ENCODE measurements around the gene LAMC3.

LAMC3 gene

DNA sequence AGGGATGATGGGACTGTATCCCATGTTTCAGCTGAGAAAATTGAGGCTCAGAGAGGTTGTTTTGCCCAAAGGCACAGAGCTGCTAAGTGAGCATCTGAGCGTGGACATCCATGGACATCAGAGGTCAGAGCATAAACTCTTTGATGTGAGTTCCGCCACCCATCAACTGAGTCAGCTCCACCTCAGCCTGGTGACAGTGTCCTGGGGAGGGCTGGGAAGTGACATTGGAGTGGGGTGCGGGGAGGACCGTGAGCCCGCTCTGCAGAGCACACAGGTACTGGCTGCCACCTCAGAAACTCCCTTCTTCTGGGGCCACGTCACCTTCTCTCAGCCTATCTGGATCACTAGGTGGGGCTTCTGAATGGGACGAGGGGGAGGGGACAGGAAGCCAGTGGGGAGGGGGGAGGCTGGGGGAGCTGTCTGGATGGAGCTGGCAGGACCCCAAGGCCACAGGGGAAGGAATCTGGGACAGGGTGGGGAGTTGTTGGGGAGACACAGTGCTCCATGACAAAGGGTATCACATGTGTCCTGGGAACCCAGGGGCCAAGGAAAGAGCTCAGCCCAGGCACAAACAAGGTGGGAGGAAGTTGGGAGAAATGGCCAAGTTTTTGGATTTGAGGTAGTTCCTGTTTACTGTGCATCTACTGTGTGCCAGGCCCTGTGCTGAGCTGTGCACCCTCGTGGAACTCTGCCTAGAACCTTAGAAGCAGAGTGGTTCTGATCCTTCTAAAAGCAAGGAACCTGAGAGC lies 2.5 kb downstream of the LAMC3 start:
- no peak for DNase-seq (ENCODE audit: low read depth in 2 of 2)

DNA sequence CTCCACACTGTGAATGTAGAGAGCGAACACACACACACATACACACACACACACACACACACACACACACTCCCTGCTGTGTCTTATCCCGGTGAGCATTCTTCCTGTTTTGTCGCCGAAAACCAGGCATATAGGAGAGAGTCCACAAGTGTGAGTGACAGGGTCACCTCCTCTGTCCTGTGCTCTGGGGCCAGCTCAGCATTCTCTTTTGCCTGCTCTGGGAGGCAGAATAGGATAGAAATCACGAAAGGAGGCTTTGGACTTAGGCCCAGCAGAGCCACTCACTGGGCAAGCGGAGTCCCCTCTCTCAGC lies 3.0 kb downstream of the LAMC3 start:
- no peak for DNase-seq (ENCODE audit: low read depth in 2 of 2)

DNA sequence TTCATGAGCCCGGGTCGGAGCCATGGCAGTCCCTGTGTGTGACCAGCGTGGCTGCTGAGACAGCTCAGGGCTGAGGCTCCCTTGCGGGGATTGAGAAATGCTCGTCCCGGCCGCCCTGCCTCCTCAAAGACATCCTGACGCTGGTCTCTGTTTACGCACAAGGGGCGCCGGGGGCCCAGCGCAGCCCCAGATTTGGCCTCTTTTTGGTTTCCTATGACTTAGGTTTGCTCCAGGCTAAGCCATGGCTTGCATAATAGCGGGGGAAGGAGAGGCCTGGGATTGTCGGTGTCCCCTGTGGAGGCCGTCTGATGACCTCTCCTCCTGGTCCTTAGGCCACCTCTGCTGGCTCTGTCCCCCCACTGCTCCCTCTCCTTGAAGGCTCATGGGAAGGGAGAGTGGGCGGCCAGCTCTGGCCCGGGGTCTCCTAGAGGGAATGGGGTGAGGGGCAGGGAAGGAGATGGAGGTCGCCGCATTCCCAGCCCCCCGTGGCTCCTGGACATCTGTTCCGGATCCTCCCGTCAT lies 3.5 kb downstream of the LAMC3 start:
- DNase-seq (ENCODE audit: low read depth in 2 of 2): no peak

DNA sequence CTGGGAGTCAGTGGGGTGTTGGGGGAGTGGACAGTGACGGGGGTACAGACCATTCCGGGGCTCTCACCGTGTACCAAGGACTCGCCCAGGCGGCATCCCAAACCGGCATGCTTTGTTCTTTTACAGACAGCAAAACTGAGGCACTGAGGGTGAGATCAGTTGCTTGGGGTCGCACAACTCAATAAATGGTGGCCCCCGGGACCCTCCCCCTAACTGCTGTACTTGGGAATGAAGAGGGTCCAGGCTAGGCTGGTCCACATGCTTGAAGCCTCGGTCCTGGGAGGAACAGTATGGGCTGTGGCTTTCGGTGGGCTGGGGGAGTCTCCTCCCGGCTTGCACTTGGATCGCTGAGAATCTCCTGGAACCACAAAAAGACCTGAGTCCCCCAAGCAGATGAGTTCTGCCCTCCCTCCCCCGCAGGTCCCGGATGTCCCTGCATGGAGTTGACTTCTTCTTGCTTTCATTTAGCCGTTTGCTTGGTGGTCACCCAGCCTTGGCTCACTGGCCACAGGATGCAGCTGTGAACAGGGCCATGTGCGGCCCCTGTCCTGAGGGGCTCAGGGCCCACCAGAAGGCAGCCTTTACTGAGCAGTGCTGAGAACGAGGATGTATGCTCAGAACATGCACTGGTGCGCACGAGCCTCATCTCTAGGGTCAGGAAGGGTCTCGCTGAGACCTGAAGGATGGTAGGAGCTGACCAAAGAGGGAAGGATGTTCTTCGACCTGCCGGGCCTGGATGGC lies 4.2 kb downstream of the LAMC3 start:
- DNase-seq (ENCODE audit: low read depth in 2 of 2): no peak

DNA sequence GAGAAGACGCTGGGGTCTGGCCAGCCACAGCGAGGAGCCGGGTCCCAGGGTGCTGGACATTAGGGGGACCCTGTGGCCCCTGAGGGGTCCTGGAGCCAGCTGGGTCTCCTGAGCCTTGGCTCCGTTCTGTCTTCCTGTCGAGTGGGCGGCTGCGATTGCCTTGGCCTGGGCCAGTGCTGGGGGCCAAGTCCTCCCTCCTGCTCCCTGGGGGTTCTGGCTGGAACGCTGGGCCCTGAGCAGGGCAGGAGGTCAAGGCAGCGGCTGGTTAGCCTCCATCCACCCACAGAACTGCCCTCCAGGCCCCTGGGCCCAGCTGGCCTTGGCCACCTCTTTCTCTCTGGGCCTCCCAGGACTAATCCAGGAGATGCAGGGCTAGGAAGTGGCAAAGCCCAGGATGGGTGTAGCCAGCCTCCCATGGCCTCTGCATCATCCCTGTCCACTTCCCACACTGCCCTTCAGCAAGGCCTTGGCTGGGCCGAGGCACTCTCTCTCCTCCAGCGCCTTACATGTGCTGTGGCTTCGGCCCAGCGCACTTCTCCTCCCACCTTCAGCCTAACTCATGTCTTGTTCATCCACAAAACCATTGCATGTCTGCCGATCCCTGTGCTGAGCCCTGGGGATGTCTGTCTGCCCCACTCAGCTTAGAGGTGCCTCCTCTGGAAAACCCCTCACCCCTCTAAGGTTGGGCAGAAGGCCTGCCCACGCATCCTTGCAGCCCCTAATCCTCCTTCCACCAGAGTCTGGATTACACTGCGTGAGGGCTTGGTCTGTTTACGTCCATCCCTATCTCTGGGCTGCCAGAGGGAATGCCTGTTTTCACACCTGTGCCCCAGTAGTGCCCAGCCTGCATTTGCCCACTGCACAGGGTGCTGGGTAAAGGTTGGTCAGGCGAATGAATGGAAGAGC lies 5.0 kb downstream of the LAMC3 start:
- no peak for DNase-seq (ENCODE audit: low read depth in 2 of 2)

DNA sequence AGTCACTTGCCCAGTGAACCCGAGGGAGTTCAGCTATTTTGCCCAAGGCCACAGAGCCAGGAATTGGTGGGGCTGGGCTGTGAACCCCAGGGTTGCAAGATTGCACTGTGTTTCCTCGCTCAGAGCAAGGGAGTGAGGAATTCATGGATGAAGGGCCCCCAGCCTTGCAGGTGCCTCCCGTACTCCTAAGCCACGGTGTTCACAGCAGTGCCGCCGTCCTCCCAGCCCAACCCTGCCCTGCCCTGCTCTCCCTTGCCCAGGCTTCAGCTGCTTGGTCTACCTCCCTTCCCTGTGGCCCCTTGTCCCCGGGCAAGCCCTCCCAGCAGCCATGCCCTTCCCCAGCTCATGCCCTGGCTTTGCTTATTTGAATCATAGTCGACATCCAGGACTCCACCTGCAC lies 6.1 kb downstream of the LAMC3 start:
- no peak for DNase-seq (ENCODE audit: low read depth in 2 of 2)

DNA sequence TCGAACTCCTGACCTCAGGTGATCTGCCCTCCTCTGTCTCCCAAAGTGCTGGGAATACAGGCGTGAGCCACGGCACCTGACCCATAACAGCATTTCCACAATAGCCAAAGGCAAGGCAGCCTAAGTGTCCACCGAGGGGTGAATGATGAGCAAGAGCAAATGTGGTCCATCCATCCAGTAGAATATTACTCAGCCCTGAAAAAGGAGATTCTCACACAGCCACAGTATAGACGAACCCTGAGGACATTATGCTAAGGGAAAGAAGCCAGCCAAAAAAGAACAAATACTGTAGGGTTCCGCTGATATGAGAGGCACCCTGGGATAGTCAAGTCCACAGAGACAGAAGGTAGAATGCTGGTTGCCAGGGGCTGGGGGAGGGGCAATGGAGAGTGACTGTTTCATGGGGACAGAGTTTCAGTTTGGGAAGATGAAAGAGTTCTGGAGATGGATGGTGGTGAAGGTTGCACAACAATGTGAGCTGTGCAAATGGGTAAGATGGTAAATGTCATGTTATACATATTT lies 7.0 kb downstream of the LAMC3 start:
- DNase-seq (ENCODE audit: low read depth in 2 of 2): no peak

DNA sequence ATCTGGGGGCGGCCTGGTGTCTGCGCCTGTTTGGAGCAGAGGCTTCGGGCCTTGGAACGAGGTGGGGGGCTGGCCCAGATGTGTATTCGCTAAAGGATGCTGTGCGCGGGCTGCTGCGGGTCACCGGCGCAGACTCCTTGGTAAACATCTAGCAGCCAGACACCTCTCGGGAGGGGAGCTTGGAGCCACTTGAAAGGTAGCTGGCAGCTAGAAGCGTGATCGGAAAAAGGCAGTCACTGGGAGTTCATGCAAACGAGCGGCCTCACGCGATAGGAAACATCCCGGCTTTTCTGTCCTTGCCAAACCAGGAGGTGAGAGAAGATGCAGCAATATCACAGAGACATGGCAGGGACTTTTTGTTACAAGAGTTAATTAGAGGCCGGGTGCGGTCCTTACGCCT lies 8.1 kb downstream of the LAMC3 start:
- no peak for DNase-seq (ENCODE audit: low read depth in 2 of 2)

DNA sequence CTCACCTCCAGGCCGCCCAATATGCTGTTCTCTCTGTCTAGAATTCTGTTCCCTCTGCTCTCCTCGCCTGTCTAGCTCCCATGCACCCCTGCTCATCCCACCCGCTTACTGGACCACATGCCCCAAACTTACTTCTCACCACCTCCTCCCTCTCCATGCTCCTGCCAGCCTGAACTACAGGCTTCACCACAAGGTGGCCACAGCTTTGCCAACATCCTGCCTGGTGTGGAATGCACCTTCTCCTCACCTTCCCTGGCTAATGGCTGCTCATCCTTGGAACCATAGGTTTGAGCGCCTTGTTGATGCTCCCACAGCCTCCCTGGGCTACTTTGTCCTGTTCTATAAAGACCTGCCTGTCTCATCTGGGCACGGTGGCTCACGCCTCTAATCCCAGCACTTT lies 9.6 kb downstream of the LAMC3 start:
- no peak for DNase-seq (ENCODE audit: low read depth in 2 of 2)

DNA sequence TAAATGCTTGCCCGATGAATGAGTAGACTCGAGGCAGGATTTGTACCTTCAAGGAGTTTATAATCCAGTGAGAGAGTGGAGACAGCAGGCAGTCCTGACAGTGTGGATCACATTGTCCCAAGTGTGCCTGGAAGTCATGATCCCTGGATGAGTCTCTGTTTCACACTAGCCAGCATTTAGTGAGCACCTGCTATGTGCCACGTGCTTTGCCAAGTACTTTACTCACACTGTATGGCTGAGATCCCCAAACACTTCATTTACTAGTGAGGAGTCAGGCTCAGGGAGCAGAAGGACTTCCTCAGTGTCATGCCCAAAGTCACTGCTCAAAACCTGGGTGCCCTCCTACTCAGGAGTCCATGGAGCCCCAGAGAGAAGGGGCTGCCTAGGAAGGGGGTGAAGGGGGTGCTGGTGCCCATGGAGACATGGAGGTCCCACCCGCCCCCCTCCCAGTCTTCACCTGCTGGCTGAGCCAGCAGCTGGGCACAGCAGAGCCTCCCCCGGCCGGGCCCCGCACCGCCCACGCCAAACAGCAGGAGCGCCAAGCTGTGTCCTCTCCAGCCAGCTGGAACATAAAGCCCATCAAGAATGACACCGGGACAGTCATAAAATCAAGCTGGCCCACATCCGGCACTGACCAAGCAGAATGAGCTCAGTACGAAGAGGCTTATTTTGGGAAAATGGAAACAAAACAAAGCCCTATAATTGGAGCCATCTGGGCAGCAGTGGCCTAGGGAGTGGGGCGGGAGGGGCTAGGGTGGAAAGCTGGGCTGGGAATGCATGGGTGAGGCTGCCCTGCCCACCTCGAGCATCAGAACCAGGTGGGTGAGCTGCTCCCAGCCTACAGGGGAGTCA lies 10.6 kb downstream of the LAMC3 start:
- DNase-seq (ENCODE audit: low read depth in 2 of 2): no peak

DNA sequence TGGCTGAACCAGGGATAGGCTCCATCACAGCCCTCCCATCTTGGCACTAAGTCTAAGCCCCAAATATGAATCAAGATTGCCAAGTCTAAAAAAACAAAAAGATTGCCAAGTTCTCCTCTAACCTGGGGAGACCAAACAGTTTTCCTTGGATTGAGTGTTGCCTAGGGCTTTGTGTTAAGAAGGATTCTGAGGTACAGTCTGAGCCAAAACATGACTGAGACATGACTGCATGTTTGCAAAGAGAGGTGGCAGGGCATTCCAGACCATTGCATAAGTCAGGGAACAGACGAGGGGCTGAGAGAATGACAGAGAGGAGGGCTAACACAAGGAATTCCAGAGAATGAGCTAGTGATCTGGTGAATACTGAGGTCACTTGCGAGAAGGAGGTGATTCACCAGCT lies 11.4 kb downstream of the LAMC3 start:
- DNase-seq (ENCODE audit: low read depth in 2 of 2): no peak

DNA sequence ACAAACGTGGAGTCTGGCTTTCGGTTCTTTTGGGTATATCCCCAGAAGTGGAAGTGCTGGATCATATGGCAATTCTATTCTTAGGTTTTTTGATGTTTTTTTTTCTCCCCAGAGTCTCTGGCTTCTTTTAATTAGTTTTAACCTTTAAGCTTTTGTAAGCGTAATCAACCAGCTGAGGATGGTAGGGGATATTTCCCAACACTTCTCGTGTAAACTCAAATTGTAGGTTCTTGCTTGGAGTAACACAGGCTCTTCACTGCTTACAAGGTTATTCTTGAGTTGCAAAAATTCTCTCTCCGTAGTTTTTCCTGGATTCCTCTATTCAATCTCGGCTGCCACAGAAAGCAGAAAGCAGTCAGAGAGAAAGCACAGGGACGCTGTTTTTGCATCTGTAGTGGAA lies 11.9 kb downstream of the LAMC3 start:
- DNase-seq (ENCODE audit: low read depth in 2 of 2): no peak

DNA sequence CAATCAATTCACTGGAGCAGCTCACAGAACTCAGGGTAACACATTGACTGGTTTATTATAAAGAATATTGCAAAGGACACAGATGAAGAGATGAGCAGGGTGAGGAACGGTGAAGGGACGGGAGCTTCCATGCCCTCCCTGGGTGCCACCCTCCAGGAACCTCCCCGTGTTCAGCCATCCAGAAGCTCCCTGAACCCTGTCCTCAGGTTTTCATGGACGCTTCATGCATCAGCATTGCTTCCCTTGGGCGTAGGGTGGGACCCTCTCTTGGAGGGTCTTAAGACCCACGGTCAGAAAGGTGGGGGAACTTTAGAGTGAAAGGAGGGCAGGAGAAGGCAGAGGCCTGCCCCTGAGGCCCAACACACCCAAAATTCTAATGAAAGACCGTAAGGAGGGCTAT lies 12.8 kb downstream of the LAMC3 start:
- no peak for DNase-seq (ENCODE audit: low read depth in 2 of 2)

DNA sequence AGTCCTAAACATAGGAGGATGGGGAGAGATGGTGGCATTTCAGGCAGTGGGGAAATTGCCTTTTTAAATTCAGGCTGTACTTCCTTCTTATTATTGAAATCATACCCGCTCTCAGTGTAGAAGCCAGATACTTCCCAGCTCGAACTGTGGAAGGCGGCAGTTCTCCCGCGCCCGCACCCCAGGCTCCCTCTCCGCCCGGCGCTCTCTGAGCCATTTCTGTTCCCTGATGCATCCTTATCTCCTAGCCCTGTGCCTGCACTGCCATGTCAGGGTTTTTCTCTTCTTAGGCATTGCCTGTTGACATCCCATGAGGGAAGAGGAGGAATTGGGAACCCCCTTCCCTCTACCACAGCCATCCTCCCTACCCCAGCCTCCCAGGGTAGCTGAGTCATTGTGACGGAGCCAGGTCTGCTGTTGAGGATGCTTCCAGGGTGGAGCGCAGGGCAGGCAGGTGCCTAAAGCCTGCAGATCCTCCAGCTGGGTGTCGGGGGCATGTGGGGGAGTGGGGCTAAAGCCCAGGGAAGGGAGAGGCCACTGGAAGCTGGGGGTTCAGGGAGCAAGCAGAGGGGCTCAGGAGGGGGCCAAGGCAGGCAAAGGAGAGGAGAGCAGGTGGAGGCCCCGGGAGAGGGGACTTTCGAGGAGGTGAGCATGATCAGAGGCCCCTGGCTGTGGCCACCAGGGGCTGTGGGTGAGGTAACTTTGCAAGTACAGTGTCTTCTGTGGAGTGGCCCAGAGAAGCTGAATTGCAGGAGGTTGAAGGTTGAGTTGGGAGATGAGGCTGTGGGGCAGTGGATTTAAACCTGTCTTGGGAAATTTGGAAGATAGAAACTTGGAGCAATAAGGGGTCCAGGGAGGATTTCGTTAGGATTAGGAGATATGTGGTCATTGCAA lies 16.2 kb downstream of the LAMC3 start:
- no peak for DNase-seq (ENCODE audit: low read depth in 2 of 2)

DNA sequence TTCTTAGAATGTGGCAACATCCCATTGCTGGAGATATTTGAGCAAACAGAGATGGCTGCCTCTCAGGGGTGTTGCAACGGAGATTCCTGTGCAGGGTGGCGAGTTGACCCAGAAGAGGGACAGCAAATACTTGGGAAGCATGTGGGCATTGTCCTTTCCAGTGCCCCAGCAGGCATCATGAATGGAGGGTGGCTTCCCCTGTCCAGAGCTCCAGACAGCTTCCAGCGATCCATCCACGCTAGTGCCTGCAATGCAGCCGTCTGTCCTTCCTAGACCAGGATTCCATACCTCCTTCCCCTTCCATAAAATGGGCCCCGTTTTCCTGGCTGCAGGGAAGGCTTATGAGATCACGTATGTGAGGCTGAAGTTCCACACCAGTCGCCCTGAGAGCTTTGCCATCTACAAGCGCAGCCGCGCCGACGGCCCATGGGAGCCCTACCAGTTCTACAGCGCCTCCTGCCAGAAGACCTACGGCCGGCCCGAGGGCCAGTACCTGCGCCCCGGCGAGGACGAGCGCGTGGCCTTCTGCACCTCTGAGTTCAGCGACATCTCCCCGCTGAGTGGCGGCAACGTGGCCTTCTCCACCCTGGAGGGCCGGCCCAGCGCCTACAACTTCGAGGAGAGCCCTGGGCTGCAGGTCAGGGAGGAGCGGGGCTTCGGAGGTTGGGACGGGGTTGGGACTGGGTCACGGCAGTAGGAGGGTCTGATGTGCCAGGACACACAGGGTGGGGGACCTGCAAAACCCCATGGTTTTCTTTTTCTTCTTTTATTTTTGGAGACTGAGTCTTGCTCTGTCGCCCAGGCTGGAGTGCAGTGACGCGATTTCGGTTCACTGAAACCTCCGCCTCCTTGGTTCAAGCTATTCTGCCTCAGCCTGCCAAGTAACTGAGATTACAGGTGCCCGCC lies 17.2 kb downstream of the LAMC3 start:
- no peak for DNase-seq (ENCODE audit: low read depth in 2 of 2)

DNA sequence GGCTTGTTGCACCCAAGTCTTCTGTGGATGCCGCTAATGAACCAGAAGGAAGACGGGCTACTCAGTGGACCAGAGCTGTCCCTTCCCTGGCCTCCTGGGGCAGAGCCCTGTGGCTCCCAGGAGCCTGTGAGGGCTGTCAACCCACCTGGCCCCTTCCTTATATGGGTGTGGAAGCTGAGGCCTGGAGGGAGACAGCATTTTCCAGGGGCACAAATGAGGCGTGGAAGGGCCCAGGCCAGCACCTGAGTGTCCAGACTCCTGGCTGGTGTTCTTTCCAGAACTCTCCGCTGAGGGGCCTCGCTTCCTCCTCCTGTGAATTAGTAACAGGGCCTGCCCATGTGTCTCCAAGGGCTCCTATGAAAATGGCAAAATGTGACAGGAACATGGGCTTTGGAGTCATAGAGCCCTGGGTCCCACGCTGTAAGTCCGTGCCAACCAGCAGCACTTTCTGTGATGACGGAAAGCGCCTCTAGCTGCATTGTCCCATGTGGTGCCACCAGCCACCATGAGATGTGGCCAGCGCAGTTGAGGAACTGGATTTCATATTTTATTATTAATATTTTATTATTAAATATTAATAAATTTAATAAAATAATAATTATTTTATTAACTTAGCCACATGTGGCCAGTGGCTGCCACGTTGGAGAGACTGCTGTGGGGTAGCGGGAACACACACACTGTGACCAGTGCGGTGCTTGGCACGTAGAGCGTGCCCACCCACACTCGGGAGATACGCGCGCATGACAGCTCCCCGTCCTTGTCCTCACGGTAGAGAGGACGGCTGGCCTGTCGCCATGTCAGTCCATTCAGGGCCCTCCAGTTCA lies 18.3 kb downstream of the LAMC3 start:
- DNase-seq (ENCODE audit: low read depth in 2 of 2): no peak

DNA sequence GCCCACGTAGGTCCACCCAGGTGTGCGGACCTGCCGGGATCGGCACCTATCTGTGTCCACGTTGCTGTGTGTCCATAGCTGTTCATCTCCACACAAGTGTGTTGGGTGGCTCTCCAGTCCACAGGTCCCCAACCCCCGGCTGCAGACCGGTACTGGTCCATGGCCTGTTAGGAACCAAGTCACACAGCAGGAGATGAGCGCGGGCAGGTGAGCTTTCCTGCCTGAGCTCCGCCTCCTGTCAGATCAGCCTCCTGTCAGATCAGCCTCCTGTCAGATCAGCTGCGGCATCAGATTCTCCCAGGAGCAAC lies 18.9 kb downstream of the LAMC3 start:
- no peak for DNase-seq (ENCODE audit: low read depth in 2 of 2)

DNA sequence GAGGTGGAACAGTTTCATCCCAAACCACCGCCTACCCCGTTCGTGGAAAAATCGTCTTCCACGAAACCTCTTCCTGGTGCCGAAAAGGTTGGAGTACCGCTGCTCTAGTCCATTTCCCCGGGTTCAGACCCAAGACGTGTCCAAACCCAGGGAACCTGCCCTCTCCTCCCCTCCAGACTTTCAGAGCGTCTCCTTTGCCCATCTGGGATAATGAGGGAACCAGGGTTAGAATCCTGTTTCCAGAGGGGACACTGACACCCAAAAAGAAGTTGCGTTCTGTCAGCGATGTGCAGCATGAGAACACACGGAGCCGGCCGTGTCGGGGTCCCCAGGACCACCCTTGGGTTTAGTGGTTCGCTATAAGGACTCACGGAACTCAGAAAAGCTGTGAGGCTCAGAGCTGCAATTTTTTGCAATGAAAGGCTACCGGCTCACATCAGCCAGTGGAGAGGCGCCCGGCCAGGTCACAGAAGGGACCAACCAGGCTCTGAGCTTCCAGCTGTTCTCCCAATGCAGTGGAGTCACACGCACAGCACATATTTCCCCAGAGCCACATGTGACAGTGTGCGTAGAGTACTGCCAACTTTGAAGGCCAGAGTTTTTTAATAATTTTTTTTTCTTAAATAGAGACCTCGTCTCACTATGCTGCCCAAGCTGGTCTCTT lies 19.4 kb downstream of the LAMC3 start:
- no peak for DNase-seq (ENCODE audit: low read depth in 2 of 2)
